Fibroblast of skin of scalp (primary cell): Measurements from ENCODE around the gene C16orf92.
"Not testable (repeated sequence)": the region's sequence is repeated elsewhere in the genome, so short reads cannot be mapped to it uniquely, and the experiment has no call there.

Experiments used
- DNase-seq: peaks from one replicate; pipeline ENCODE4 v3.0.0-alpha.2; 2013

C16orf92 gene

GRCh38 chr16:30027588-30028437 lies 4.8 kb downstream of the C16orf92 start:
- no peak for DNase-seq

GRCh38 chr16:30028438-30029076 lies 5.6 kb downstream of the C16orf92 start:
- no peak for DNase-seq

GRCh38 chr16:30030011-30030685 lies 7.2 kb downstream of the C16orf92 start:
- DNase-seq: no peak

- DNase-seq: no peak
Observed at GRCh38 chr16:30030841-30031413, 7.9 kb downstream of the C16orf92 start, which contains the start of gene TLCD3B. TSS of gene TLCD3B (minus strand) at chr16:30031271. CDS start at chr16:30030527, 744 bp downstream.

GRCh38 chr16:30031477-30031918 lies 8.5 kb downstream of the C16orf92 start:
- no peak for DNase-seq

GRCh38 chr16:30032083-30032819 lies 9.3 kb downstream of the C16orf92 start:
- peak; percentile 68 for DNase-seq

GRCh38 chr16:30033270-30033669 lies 10.3 kb downstream of the C16orf92 start:
- DNase-seq: no peak

- DNase-seq: no peak
Observed at GRCh38 chr16:30040221-30040620, 17.2 kb downstream of the C16orf92 start.

- not testable (repeated sequence) for DNase-seq
Observed at GRCh38 chr16:30040690-30041089, 17.7 kb downstream of the C16orf92 start.

GRCh38 chr16:30041841-30042240 lies 18.8 kb downstream of the C16orf92 start:
- peak; percentile 59 for DNase-seq

- DNase-seq: no peak
Observed at GRCh38 chr16:30046178-30046577, 23.2 kb downstream of the C16orf92 start.

- DNase-seq: no peak
Observed at GRCh38 chr16:30046588-30046987, 23.6 kb downstream of the C16orf92 start.

- no peak for DNase-seq
Observed at GRCh38 chr16:30049871-30050270, 26.9 kb downstream of the C16orf92 start.

- DNase-seq: peak; percentile 65
Observed at GRCh38 chr16:30051518-30051917, 28.5 kb downstream of the C16orf92 start.

GRCh38 chr16:30052671-30053372 lies 29.8 kb downstream of the C16orf92 start:
- peak; percentile 91 for DNase-seq

GRCh38 chr16:30053376-30054015 lies 30.5 kb downstream of the C16orf92 start:
- DNase-seq: peak; percentile 63

- DNase-seq: no peak
Observed at GRCh38 chr16:30054451-30054850, 31.5 kb downstream of the C16orf92 start.

- no peak for DNase-seq
Observed at GRCh38 chr16:30054959-30055553, 32.1 kb downstream of the C16orf92 start.

- no peak for DNase-seq
Observed at GRCh38 chr16:30060346-30060745, 37.3 kb downstream of the C16orf92 start.

GRCh38 chr16:30060836-30061554 lies 38.0 kb downstream of the C16orf92 start:
- DNase-seq: no peak
